Measurements from ENCODE around the gene ANOS1.
A peak's percentile ranks its signal among the peaks of the same experiment; 100 is the strongest.
"Not testable (repeated sequence)": the region's sequence is repeated elsewhere in the genome, so short reads cannot be mapped to it uniquely, and the experiment has no call there.

ANOS1 gene, protein sequence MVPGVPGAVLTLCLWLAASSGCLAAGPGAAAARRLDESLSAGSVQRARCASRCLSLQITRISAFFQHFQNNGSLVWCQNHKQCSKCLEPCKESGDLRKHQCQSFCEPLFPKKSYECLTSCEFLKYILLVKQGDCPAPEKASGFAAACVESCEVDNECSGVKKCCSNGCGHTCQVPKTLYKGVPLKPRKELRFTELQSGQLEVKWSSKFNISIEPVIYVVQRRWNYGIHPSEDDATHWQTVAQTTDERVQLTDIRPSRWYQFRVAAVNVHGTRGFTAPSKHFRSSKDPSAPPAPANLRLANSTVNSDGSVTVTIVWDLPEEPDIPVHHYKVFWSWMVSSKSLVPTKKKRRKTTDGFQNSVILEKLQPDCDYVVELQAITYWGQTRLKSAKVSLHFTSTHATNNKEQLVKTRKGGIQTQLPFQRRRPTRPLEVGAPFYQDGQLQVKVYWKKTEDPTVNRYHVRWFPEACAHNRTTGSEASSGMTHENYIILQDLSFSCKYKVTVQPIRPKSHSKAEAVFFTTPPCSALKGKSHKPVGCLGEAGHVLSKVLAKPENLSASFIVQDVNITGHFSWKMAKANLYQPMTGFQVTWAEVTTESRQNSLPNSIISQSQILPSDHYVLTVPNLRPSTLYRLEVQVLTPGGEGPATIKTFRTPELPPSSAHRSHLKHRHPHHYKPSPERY

DNA sequence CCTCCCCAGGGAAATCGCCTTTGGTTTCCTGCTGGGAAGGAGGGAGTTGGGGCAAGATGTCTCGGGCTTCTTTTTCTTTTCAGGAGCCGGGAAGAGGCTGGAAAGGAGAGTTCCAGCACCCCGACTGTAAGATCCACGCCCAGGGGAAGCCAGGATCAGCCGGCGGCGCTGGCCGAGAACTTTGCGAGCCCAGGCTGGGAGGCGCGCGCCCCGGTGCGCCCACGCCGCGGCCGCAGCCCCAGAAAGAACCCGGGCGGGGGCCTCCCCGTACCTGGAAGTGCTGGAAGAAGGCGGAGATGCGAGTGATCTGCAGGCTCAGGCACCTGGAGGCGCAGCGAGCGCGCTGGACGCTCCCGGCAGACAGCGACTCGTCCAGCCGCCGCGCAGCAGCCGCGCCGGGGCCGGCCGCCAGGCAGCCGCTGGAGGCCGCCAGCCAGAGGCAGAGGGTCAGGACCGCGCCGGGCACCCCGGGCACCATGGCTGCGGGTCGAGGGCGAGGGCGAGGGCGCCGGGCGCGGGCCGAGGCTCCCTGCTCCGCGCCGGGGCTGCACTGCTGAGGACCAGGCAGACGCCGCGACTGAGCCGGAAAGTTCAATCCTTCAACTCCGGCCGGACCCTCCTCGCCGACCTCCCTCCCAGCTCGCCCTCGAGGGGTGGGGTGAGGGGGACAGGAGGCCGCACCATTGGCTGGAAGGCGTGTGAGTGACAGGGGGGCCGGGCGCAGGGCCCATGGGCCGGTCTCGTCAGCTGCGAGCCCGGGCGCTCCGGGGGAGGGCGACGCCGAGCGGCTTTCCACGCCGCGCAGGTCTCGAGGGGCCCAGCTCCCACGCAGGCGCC, at the start of gene ANOS1:
TSS of gene ANOS1 (minus strand) at position 579 of the 837 bp plus-strand sequence. CDS start at position 478, 101 bp downstream.
- DNase-seq: no peak

DNA sequence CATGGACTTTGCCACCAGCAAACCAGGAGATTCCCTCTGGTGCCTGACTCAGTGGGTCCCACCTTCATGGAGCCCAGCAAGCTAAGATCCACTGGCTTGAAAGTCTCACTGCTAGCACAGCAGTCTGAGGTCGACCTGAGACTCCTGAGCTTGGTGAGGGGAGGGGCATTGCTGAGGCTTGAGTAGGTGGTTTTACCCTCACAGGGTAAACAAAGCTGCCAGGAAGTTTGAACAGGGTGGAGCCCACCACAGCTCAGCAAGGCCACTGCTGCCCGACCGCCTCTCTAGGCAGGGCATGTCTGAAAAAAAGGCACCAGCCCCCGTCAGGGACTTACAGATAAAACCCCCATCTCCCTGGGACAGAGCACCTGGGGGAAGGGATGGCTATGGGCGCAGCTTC, 41.2 kb upstream of the ANOS1 start:
- no peak for DNase-seq

DNA sequence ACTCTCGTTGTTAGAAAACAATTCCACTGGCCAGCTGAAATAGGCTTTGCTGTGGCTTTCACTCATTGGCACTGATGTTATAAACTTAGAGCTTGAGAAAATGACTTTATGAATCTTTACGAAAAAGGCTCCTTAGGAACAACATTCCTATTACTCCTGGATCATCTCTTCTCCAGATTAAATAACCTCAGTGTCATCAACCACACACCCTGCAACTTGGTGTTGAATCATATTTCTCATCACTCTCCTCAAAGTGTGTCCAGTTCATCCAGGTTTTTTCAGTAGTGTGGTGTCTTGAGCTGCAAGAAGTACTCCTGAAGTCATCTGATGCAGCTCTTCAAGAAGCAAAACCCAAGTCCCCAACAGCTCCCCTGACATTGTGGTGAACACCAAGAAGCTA, 28.1 kb upstream of the ANOS1 start:
- DNase-seq: no peak

DNA sequence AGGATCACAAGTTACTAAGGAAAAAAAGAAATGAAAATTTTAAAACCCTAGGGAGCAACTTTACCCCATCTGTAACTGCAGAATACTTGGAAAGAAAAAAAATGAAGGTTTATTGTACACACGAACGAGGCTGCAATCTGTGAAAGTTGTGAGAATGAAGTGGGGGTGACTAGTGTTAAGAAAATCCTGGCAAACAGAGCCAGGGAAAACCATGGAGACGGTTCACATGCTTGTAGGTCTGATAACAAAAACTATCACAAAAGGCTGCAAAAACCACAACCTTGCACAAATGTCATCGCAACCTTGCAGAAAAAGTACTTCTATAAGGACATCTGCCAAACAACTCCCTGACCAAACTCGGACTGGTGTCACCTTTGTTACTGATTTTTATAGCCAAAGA, 26.8 kb upstream of the ANOS1 start:
- DNase-seq: not testable (repeated sequence)

DNA sequence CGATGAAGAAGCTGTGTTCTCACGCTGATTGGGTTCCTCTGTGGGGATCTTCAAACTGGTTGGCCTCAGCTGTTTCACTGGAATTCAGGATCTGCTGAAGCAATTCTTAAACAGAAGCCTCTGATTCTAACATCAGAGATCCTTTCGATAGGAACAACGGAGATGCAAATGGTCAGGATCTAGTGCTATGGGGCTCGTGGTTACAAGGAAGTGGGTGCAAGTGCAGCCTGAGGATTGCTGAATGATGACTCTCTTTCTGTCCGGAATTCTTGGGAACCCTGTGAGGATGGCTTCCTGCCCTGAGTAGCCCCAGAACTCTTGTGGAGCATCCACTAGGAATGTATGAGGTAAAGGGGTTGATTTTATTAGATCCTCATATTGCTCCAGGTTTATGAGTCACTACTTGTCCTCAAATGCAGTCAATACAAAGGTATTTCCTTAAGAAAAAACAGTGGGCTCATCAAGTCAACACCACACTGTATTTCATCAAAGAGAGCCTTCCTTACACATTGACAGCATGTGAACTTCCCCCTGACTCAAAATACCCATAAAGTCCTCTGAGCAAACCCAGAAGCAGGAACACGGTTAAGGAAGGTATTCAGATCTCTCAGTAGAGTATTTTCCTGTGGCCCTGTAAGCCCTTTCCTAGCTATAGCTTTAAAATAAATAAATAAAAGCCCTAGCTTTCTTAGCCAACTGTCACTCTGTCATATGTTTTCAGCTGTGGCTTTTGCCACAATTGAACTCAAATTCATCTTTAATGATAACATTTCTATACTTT, 25.9 kb upstream of the ANOS1 start:
- not testable (repeated sequence) for DNase-seq

DNA sequence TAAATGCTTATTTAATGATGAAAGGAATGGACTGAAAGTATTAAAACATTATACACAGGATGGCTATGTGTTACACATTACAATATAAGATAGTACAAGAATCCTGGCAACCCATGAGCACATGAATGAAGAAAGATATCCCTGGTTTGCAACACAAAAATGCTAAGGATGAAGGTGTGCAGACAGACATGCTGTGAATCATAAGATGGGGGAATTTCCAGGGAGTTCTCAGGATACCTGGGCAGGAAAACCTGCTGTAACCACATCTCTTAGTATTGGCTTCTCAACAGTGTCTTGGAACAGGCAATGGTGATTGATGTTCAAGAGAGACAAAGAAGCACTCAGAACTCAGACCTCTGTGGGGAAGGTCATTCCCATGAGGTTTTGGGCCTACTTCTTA, 23.9 kb upstream of the ANOS1 start:
- DNase-seq: no peak

DNA sequence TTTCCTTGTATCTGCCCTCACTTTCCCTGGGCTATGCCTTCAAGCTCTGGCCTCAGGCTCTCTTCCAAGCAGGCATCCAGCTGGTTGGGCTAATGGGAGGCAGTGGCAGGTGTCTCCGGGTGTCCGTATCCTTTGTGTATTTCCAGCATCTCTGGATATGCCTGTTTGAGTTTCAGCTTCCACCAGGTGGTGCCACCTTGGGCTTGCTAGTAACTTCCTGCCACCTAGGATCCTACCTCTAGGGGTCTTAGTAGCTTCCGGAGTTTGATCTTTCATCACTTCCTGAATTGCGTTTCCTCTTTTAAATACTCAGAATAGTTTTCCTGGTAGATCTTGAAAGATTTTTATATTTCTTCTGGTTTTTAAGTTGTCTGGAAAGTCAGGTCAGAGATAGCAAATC, 23.2 kb upstream of the ANOS1 start:
- DNase-seq: peak; percentile 1

DNA sequence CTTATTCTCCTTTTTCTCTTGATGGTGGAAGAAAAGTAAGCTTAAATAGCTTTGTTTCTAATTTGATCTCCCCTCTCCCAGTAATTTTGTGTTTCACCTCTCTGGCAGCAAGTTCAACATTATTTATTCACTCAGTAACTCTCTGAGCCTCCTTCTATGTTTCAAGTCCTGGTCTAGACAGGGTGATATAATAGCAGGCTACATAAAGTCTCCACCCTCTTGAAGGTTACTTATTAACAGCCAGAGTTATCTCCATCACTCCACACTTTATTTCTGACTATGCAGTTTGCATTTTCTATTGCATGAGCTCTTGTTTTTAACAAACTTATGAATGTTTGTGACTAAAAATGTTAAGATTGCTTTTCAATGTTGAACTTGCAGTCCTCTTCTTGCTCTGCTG, 17.8 kb upstream of the ANOS1 start:
- DNase-seq: no peak

DNA sequence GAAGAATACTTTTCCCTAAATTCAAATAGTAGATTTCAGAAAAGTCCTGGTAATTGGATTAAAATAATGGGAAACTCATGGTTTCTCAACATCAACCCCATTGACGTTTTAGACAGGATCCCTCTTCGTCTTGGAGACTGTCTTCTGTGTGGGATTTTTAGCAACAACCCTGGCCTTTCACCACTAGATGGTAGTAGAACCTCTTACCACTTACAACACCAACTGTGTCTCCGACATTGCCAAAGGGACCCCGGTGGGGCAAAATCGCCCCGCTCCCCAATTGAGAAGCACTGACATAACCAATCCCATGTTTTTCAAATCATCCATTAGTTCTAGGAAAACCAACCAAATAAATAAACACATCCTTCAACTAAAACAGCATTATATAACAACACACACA, 16.9 kb upstream of the ANOS1 start:
- peak; percentile 12 for DNase-seq

DNA sequence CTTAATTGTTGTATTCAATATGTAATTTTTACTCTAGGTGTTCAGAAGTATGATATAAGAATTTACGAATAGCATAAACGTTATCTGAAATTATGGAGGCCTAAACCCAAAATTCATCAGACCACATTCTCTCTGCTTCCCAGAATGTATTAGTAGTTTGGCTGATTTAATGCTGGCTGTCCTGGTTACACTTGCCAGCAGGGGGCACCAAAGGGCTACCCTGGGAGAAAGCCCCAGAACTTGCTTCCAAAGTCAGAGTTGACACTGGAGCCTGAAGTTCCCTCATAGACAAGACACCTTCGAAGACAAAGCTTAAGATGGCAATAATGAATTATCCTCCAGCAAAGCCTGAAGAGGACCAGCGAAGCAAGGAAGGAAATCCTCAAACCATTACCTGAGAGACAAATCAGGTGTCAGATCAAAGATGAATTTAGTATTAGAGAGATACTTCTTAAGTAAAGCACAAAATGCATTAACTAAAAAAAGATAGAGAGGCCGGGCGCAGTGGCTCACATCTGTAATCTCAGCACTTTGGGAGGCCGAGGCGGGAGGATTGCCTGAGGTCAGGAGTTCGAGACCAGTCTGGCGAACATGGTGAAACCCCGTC, 11.3 kb upstream of the ANOS1 start:
- peak; percentile 59 for DNase-seq

DNA sequence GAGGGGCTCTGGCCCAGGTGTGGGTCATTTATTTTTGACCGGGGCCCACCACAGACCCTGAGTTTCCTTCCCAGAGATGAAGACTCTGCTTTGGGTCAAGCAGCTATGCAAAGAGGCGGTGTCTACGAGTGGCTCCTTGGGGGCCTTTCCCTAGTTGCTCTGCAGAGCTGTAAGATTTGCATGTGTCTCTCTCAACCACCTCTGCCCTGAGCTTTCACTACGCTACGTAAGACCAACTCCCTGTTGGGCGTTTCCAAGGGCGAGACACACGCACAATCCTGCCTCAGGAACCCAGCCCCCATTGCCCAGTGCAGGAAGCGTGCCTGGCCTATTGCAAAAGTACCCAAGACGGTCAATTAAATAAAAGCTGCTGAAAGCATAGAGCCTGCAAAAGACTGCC, 10.0 kb upstream of the ANOS1 start:
- DNase-seq: no peak

DNA sequence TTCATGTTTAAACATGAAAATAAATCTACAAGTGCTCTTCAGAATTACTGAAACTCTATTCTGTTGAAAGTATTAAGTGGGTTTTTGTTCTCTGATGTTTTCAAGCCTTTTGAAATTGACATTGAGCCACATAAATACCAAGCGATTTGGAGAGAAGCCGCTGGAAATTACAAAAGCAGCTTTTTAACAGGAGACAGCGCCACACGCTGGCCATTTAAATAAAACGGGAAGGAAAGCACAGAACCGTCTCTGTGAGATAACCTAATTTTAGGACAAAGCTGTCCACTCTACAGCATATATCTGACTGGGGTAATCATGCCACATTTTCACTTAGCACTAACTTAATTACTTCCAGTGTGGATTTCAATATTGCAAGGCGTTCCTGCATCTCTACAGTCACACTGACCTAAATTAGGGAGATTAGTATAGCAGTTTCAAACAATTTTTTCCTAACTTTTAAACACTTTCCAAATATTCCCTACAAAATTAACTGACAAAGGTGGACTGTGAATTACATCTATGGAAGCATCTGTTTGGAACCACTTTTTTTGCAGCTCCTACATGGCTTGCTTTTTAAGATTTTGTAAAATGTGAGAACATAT, 6.8 kb upstream of the ANOS1 start:
- DNase-seq: peak; percentile 57

DNA sequence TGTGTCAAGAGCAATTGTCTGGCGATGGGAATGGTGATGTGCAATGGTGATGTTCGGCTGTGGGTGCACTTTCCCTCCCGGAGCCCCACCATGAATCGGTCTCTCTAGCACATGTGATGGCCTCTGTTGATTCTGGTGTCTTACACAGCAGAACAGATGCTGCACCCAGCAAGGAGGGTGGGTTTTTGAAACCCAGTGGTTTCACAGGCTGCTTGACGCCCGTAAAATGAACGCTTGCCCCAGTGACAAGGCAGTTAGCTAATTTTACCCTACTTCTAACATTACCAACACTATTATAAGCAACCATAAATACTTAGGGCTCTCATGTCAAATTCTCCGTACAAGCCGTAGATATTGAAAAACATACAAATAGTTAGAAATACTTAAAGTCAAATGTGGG, 5.9 kb upstream of the ANOS1 start:
- no peak for DNase-seq

DNA sequence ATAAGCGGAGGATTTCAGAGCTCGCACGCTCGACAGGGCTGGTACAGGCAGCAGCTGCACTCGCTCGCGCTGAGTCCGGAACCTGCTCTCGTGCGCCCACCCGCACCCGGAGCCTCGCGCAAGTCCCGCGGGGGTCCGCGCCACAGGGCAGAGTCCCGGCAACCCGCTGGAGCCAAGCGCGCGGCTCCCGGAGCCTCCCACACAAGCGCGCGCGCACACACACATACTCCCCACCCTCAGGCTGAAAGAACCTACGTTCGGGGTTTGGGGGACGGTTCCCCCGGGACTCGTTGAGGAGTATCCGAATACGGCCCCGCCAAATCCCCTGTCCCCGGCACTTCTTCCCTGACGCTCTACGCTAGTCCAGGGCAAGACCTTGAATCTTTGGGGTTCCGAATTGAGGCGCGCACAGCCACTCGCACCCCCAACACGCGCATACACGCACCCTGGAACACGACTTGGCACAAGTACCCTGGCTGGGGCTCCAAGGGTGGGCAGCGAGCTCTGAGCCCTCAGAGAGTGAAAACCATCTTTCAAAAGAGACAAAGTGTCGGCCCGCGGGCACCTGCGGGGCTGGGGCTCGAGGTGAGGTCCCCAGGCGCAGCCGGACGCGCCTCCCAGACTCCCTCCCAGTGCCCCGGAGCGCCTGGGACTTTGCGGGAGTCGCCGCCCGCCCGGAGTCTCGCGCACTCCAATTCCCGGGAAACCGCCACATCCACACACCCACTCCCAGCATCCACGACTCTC, 952 bp downstream of the ANOS1 start:
- DNase-seq: no peak

DNA sequence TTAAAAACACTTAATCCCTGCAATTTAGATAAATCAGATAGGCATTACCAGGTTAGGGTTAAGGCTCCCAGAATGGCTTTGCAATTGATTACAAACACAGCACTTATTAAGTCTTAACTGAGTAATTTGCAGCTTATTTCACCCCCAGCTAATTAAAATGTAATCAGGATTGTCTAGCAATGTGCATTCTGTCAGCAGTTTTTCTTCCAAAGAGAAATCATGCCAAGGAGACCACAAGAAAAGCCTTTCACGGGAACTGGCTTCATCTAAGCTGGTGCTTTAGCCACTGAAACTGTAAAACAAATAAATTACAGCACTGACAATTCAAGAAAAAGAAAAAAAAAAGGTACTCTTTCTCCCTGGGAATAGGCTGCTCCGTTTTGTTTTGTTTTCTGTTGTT, 2.1 kb downstream of the ANOS1 start:
- DNase-seq: no peak

DNA sequence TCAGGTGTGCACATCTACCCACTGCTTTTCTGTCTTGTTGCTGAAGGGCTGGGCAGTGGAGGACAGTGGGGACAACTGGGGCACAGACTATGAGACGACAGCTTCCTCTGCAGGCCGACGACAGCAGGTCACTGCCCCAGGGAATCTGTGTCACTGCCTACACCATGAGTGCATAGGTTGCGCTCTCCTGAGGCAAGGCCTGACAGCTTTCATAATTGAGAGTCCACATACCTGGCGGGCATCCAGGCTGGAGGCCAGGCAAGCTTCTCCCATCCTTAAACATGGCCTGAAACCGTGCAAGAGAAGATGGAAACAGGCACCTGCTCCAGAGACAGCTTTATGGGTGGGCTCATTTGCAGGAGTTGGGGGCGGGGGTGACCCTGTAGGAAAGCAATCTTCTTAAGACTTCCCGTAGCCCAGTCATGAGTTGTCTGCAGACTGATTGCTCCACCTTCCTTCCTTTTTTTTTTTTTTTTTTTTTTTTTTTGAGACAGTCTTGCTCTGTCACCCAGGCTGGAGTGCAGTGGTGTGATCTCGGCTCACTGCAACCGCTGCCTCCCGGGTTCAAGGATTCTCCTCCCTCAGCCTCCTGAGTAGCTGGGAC, 2.9 kb downstream of the ANOS1 start:
- DNase-seq: no peak

DNA sequence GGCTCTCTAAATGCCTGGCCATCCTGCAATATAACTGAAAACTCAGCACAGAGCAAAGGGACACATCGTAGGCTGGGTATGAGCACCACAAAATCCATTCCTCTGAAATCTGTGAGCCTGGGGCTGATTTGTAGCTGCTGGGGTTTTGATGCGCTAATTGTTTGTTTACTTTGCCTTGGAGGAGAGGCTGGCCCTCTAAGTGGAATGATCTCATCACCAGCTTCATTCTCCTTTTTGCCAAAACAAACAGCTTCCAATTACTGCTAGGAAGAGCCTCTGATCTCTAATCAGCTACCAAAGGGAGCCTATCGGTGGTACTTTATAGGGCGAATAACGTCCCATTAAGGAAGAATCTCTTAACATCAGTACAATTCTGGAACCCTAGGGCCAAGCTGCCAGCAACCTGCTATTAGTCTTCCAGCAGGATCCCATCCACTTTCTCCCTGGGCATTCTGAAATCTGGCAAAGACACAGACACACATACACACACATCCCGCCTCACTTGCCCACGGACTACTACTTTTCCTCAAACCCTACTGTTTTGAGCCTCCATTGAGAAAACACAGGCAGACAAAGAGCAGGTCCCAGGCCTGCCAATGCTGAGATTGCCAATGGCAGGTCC, 5.8 kb downstream of the ANOS1 start:
- no peak for DNase-seq

DNA sequence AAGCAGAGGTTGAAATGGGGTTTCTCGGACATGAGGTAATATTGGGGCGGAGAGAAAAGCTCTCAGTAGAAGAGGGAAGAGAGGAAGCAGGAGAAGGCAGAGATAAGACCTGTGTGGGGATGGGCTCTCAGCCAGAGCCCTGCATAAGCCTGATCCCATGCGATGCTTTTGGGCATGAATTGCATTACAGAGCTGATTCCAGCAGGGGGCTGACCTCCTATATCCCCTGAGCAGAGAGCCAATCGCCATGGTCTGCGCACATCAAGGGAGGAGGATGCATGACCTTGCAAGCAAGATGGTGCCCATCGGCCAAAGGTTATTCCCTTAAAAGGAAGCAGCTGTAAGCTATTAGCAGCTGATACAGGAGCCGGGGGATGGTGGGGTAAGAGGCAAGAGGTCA, 7.6 kb downstream of the ANOS1 start:
- peak; percentile 46 for DNase-seq

DNA sequence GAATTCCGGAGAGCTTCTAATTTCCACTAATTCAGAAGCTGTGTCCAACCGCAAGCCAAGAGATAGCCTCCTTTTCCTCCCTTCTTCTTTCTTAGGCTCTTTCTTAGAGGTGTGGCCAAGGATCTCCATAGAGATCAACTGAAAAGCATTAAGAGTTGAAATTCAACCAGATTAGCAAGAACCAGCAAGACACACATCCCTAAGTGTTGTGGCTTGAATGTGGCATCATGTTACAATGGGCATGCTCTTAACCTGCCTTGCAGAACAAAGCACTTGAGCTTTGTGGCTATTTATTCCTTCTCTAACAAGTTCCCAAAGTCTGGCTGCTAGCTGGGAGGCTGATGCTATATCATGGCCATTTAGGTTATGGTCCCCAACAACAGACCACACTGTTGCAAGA, 10.4 kb downstream of the ANOS1 start:
- DNase-seq: no peak

DNA sequence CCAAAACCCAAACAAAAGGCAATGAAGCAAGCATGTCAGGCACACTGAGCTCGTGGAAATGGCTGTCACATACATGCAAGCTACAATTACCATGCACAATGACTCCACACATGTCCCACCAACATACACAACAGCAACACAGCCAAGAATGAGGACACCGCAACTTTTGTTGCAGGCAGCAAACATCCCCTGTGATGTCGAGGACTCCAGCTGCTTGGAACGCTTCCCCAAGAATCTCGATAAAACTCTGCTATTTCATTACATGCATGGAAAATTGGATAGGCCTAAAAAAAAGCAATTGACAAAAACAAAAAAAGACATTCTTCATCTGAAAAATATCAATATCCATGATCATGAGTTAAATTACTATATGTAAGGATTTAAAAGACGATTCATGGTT, 11.8 kb downstream of the ANOS1 start:
- DNase-seq: no peak
